Esophagus squamous epithelium (tissue), 5 donors: ENCODE measurements around the gene PHACTR4. TPM values are rescaled to one million over a fixed set of nuclear protein-coding genes. Genes with fewer than 3 reads are reported as not detected.
A peak's percentile ranks its signal among the peaks of the same experiment; 100 is the strongest.
"Not testable (repeated sequence)": the region's sequence is repeated elsewhere in the genome, so short reads cannot be mapped to it uniquely, and the experiment has no call there.

ENCODE experiments used
- DNase-seq: peaks from one replicate; lab custom pipeline; 2025; lab: John Stamatoyannopoulos, UW
- H3K27ac ChIP-seq, 4 donors: fragments of 200-600 bp; sonication (generic); one replicate each; pipeline ENCODE4 v1.5.1; 2016 to 2019; ENCODE audit warnings: mild to moderate bottlenecking in 1 of 4
- H3K27me3 ChIP-seq, 4 donors: fragments of 200-600 bp; sonication (generic); 1 replicate in 3 of 4; 2 replicates in 1 of 4; pipeline versions ENCODE4 v1.5.1 to v1.6.0; 2017 to 2021; ENCODE audit warnings: antibody characterized with exemption in 1 of 4
- H3K36me3 ChIP-seq, 3 donors: fragments of 200-600 bp; sonication (generic); one replicate each; pipeline ENCODE4 v1.5.1; 2016 to 2019
- H3K4me1 ChIP-seq, 3 donors: fragments of 200-600 bp; sonication (generic); one replicate each; pipeline ENCODE4 v1.5.1; 2017 to 2019
- H3K4me3 ChIP-seq, 4 donors: fragments of 200-600 bp; sonication (generic); 1 replicate in 3 of 4; 2 replicates in 1 of 4; pipeline ENCODE4 v1.5.1; 2016 to 2019; ENCODE audit warnings: mild to moderate bottlenecking in 2 of 4, moderate library complexity in 1 of 4
- H3K9me3 ChIP-seq, 3 donors: fragments of 200-600 bp; sonication (generic); one replicate each; pipeline ENCODE4 v1.5.1; 2016 to 2019
- POLR2A ChIP-seq, 4 donors: fragments of 450-650 bp; IDR thresholded peaks; one replicate each; pipeline ENCODE4 v1.6.1; 2017; ENCODE audit warnings: antibody characterized with exemption in 4 of 4, mild to moderate bottlenecking in 4 of 4, moderate library complexity in 3 of 4
- WGBS, 2 donors: methylation state at CpG; one replicate each; pipeline ENCODE4 v1.1.5; 2018; 5-methylcytosine and 5-hydroxymethylcytosine counted together
- intact Hi-C: fragments of 100-400 bp; cut with DNase I; formaldehyde crosslinking; loops from one replicate; pipeline ENCODE4 v1.15.0; 2022
- total RNA-seq, 4 donors: library from RNA; depleted of rRNA; stranded (reverse); fragments of >200 nt; gene quantifications; one replicate each; pipeline ENCODE4 v1.1.0, GENCODE V29; 2016
- TF ChIP-seq, protein P1 (sequence below), 6 experiments: fragments of 450-650 bp in 4 of 6; fragments of 200-600 bp in 2 of 6; sonication (generic) in 2 of 6; IDR thresholded peaks; one replicate each; pipeline ENCODE4 v1.5.1; 2016 to 2019; ENCODE audit warnings: antibody characterized with exemption in 6 of 6, mild to moderate bottlenecking in 4 of 6, moderate library complexity in 4 of 6
- donor health status: DM: yes; HTN: yes; CAD: no.

Gene PHACTR4
- total RNA-seq, 4 donors from 2014 or later = 33.4 to 41.0 (median 36.3) TPM

DNA sequence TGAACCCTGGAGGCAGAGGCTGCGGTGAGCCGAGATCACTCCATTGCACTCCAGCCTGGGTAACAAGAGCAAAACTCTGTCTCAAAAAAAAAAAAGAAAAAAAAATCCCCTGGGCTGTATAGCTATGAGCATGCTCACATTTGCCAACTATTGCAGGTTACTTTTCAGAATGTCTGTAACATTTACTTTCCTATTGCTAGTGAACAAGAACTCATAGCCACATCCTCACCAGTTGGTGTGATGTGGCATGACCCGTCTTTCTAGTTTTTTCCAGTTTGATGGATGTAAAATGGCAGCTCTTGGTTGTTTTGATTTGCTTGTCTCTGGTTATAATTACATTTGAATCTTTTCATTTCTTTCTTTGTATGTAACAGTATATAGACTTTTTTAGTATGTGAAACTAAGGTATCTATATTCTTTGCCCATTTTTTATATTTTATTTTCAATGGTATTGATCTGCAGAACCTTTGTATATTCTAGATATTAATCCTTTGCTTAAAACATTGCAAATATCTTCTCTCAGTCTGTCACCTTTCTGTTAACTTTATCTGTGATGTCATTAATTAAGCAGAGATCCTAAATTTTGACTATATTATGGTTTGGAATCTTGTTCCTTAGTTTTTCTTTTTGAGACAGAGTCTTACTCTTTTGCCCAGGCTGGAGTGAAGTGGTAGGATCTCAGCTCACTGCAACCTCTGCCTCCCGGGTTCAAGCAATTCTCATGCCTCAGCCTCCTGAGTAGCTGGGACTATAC, 29.1 kb upstream of the PHACTR4 start:
- no peak overlapping the region for H3K4me3 ChIP-seq
- no peaks in the 10 kb centered on the region for H3K9me3 ChIP-seq
- WGBS, 2 donors = 76 to 87% methylated on average over 4 of the region's 4 CpGs
- no peak for TF ChIP-seq POLR2A (IDR thresholded peaks at IDR 0.05)
- TF ChIP-seq, protein P1, sequence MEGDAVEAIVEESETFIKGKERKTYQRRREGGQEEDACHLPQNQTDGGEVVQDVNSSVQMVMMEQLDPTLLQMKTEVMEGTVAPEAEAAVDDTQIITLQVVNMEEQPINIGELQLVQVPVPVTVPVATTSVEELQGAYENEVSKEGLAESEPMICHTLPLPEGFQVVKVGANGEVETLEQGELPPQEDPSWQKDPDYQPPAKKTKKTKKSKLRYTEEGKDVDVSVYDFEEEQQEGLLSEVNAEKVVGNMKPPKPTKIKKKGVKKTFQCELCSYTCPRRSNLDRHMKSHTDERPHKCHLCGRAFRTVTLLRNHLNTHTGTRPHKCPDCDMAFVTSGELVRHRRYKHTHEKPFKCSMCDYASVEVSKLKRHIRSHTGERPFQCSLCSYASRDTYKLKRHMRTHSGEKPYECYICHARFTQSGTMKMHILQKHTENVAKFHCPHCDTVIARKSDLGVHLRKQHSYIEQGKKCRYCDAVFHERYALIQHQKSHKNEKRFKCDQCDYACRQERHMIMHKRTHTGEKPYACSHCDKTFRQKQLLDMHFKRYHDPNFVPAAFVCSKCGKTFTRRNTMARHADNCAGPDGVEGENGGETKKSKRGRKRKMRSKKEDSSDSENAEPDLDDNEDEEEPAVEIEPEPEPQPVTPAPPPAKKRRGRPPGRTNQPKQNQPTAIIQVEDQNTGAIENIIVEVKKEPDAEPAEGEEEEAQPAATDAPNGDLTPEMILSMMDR (IDR thresholded peaks at IDR 0.05) = no peak
- no peak for DNase-seq
- H3K27me3 ChIP-seq = no peaks in the 10 kb centered on the region
- H3K27ac ChIP-seq = no peak overlapping the region
- intact Hi-C loops = no loop called here
- peaks cover 0 to 15% (median under 1%) of the 10 kb centered on the region in 3 donors for H3K36me3 ChIP-seq
- peaks cover 0 to 5% (median 0%) of the 10 kb centered on the region in 3 donors for H3K4me1 ChIP-seq

DNA sequence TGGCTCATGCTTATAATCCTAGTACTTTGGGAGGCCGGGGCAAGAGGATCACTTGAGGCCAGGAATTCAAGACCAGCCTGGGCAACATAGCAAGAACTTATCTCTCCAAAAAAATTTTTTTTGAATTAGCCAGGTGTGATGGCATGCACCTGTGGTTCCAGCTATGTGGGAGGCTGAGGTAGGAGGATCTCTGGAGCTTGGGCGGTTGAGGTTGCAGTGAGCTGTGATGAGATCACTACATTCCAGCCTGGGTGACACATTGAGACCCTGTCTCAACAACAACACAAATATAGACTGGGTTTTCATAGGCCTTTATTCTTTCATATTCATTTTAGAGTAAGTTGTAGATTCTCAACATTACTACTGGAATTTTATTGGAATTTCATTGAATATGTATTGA, 27.9 kb upstream of the PHACTR4 start:
- no peak overlapping the region for H3K27ac ChIP-seq
- TF ChIP-seq POLR2A (IDR thresholded peaks at IDR 0.05) = no peak
- TF ChIP-seq, protein P1 (IDR thresholded peaks at IDR 0.05) = no peak
- H3K27me3 ChIP-seq = no peaks in the 10 kb centered on the region
- DNase-seq = no peak
- peaks cover 0 to 3% (median 0%) of the 10 kb centered on the region in 3 donors for H3K36me3 ChIP-seq
- peaks cover 0 to 8% (median 0%) of the 10 kb centered on the region in 3 donors for H3K4me1 ChIP-seq
- 70 to 83% methylated on average over 2 of the region's 2 CpGs for WGBS, 2 donors
- intact Hi-C loops = no loop called here
- no peak overlapping the region for H3K4me3 ChIP-seq
- H3K9me3 ChIP-seq = no peaks in the 10 kb centered on the region

DNA sequence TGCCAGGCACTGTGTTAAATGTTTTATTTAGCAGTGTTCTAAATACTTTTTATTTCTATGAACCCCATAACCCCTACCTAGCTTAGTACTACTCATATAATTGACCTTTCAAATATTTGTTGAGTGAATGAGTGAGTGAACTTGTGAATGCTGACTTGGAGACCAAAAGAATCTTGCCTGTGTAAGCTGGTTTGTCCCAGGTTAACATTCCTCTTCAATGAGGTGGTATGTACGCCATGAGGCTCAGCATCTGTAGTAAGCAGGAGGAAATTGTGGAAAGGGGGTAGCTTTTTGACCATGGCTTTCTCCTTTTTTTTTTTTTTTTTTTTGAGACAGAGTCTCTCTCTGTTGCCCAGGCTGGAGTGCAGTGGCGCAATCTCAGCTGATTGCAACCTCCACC, 26.1 kb upstream of the PHACTR4 start:
- DNase-seq = no peak
- intact Hi-C loops = no loop called here
- no peak overlapping the region for H3K27ac ChIP-seq
- H3K4me1 ChIP-seq = peaks cover 0 to 8% (median 0%) of the 10 kb centered on the region in 3 donors
- H3K36me3 ChIP-seq = no peaks in the 10 kb centered on the region
- H3K4me3 ChIP-seq = no peak overlapping the region
- H3K9me3 ChIP-seq = no peaks in the 10 kb centered on the region
- no peaks in the 10 kb centered on the region for H3K27me3 ChIP-seq
- WGBS, 2 donors = 85 to 96% methylated on average over 2 of the region's 2 CpGs
- TF ChIP-seq, protein P1 (IDR thresholded peaks at IDR 0.05) = no peak
- no peak for TF ChIP-seq POLR2A (IDR thresholded peaks at IDR 0.05)

DNA sequence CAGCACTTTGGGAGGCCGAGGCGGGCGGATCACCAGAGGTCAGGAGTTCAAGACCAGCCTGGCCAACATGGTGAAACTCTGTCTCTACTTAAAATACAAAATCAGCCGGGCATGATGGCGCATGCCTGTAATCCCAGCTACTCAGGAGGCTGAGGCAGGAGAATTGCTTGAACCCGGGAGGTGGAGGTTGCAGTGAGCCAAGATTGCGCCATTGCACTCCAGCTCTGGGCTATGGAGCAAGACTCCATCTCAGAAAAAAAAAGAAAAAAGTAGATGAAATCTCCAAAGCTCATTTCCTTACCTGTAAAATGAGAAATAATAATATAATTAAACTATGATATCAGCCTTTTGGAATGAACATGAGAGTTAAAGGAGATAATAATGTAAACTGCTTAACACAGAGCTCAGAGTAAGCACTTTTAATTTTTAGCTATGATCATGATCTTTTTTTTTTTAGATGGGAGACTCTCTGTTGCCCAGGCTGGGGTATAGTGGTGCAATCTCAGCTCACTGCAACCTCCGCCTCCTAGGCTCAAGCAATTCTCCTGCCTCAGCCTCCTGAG, 16.2 kb upstream of the PHACTR4 start:
- H3K4me3 ChIP-seq, DNase-seq, H3K36me3 ChIP-seq, intact Hi-C loops, H3K27me3 ChIP-seq, H3K9me3 ChIP-seq: not testable (repeated sequence)
- Histone ChIP-seq H3K4me1 (peaks cover 0 to 27% (median 0%) of the 10 kb centered on the region in 3 donors), H3K27ac (peak overlapping the region in 3 of 4 donors; percentile 11 to 77 (median 40))
- 58 to 90% methylated on average over 6 to 7 of the region's 8 CpGs for WGBS, 2 donors

DNA sequence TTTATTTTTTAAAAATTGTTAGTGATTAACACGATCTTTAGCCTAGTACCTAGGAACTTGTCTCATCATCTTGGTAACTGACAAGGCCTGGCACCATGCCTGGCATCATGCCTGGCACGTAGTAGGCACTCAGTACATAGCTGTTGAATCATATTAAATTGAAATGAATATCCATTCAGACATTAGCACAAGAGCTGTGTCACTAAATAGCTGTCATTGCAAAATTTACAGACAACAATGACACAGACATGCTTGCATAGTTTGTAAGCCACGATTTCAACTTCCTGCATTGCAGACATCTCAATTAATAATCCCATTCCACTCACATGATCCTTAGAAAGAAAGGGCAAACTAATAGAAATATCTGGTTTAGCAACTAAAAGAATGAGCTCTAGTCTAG, 15.4 kb upstream of the PHACTR4 start:
- H3K9me3 ChIP-seq = no peaks in the 10 kb centered on the region
- no peak for DNase-seq
- 14 to 26% methylated on average over 3 of the region's 3 CpGs for WGBS, 2 donors
- TF ChIP-seq POLR2A (IDR thresholded peaks at IDR 0.05) = no peak
- TF ChIP-seq, protein P1 (IDR thresholded peaks at IDR 0.05) = no peak
- no peaks in the 10 kb centered on the region for H3K36me3 ChIP-seq
- H3K27ac ChIP-seq = peak overlapping the region in 3 of 4 donors; percentile 11 to 77 (median 40)
- H3K4me3 ChIP-seq = no peak overlapping the region
- intact Hi-C loops = no loop called here
- no peaks in the 10 kb centered on the region for H3K27me3 ChIP-seq
- peaks cover 0 to 27% (median 0%) of the 10 kb centered on the region in 3 donors for H3K4me1 ChIP-seq
